Measurements from ENCODE around the gene MROH2A. TPM values are rescaled to one million over a fixed set of nuclear protein-coding genes. Genes with fewer than 3 reads are reported as not detected.
A peak's percentile ranks its signal among the peaks of the same experiment; 100 is the strongest.

The MROH2A gene
- total RNA-seq, 1 donor from 2014 or later, result not detected

DNA sequence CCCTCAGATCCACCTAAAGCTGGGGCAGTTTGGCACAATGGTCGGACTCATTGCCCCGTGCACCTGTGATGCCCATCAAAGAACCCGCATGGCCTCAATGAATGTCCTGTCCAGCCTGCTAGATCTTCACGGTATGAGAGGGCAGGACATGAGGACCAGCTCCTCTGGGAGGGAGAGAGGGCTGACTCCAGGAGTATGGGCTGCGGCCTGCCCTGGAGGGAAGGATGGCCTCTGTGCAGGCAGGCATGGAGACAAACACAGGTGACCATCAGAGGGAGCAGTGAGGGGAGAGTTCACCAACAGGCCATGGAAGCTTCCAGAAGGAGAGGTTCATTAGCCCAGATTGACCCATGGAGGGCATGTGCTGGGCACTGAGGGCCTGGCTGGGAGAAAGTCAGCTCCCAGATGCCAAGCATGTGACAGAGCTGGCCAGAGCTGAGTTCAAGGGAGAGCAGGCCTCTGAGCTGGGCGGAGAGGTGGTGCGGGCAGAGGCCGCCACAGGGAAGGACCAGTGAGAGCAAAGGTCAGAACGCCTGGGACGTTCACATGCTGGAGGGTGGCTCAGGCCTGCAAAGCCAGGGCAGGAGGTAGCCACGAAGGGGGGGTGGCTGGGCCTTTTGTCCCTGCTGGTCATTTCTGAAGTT lies 40.0 kb downstream of the MROH2A start:
- DNase-seq (ENCODE audit: low read depth in 2 of 2), result no peak

DNA sequence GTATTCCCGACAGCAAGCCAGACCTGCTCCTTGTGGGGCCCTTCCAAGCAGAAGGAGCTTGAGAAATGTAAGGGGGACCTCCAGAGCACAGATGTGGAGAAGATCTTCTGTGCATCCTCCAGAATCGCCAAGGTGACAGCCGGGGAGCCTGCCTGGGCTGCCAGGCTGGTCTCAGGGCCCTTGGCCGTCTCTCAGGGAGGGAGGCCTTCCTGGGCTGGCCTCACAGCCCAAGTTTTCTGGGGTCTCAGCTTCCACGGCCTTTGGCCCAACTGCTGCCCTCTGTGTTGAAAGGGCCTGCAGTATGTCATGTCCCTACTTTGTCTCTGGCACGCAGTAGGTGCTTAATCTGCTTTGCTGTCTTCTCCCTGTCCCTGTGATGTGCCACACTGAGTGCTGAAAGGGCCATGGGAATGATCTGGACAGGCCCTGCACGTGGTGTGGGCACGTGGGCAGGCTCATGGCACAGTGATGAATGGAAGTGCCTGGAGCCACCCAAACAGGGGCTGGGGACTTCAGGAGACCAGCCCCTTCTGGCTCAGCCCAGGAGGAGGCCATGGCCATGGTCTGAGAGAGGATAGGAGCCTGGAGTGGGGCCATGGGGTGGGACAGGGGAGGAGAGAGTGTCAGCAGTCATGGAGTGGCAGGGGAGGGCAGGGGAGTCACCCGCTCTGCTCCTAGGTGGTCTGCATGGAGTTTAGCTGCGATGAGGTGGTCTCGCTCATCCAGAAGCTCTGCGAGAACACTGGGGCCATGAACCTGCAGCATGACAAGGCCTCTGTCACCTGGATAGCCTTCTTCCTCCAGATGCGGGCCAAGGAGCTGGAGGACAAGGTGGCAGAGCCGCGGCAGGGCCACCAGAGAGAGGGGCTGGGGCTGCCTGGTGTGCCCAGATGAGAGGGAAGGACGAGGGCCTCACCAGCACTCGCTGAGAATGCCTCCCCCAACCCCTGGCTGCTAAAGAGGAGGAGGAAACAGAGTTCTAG lies 40.8 kb downstream of the MROH2A start:
- no peak for DNase-seq (ENCODE audit: low read depth in 2 of 2)

DNA sequence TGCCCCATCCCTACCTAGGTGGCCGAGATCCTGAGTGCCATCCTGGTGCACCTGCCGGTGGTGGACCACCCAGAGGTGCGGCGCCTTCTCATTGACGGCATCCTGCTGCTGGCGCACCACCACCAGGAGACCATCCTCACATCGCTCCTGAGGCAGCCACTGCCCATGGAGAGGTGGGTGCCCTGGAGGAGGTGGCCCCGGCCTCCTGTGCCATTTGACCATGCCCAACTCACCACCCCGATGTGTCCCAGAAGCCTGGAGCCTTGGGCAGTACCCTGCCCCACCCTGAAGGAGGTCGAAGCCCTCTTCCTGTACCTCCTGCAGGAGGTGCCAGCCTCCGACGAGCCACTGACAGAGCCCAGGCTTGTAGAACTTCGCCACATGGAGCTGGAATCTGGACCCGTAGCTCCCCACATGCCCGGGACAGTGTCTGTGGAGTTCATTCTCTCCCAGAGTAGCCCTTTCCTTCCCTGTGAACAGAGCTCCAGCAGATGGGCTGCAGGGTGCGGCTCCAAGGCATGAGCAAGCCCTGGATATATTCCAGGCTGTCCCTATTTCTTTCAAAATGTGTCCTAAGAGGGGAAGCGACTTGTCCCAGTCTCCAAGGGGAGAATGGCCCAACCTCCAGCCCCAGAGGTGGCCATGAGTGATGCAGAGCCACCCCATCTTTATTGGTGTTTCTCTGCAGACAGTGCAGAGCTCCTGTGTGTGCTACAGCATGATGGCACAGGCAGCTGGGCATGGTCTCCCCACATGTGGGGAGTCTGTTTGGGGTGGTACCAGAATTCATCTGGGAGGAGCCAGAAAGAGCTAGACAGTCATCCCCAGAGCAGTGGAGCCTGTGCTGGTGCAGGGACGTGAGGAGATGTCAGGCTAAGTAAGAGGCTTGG lies 42.0 kb downstream of the MROH2A start:
- DNase-seq (ENCODE audit: low read depth in 2 of 2), result no peak

DNA sequence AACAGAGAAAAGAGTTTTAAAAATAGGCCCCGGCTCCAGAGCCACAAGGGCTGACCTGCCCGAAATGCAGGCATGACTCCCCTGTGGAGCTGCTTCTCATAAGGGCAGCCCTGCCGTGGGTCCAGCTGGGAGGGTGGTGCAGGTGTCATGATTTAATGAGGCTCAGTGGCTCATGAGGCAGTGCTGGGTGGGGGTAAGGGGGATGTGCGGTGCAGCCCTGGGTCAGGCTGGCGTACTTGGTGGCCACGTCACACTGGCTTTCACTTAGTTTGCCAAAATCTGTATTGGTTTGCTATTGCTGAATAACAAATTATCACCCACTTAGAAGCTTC lies 42.6 kb downstream of the MROH2A start:
- DNase-seq (ENCODE audit: low read depth in 2 of 2), result no peak

DNA sequence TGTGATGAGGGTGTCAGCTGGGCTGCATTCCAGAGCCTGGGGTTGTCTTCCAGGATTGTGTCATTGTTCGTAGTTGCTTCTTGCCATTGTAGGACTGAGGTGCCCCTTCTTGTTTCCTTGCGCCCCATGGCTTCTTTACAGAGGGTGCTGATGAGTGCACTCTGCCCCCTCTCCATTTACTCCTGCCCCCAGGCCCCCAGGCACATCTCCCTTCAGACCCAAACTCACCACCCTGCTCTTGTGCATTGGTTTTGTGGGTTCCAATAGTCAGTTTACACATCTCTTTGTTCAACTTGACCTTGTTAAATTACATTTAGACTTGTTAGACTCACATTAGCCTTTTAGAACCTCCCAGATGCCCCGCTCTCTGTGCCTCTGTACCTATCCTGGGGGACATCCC lies 43.1 kb downstream of the MROH2A start:
- DNase-seq (ENCODE audit: low read depth in 2 of 2), result no peak

DNA sequence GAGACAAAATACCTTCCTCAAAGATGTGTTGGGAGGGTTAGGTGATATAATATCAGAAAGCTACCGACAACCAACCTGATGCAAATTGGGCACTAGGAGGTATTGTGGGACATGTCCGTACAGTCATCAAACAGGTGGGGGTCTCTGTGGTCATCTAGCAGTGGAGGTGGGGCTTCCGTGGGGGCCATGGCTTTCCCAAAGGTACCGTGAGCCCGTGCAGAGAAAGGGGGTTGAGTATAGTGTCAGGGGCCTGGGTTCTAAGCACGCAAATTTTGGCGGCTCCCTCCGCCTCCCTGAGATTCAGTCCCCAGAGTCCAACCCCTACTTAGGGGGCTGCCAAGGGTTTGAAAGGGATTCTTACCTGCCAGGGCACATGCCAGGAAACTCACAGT lies 43.6 kb downstream of the MROH2A start:
- DNase-seq (ENCODE audit: low read depth in 2 of 2), result no peak

DNA sequence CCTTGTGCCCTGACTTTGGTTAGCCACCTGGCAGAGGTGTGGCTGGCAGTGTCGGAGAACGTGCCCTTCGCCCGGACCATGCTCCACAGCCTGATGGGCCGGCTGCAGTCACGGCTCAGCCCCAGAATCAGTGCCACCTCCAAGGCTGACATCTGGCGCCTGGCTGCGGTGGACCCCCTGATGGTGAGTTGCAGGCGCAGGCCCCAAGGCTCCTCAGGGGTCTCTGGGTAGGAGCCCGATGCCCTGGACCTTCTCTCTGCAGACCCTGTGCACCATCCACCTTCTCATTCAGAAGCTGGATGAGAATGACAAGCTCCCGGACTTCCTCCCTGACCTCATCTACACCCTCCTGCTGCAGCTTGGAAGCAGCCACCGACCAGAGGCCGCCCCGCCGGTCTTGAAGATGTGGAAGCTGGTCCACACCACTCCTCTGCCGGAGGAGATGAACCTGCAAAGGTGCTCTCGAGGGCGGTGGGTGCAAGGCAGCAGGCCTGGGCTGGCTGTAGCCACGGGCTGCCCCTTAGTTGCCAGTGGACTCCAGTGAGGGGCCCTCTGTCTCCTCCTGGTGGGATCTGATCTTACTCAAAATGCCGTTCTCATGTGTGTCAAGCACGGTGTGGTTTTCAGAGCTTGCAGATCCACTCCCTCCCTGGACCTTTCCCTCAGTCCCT lies 44.1 kb downstream of the MROH2A start:
- DNase-seq (ENCODE audit: low read depth in 2 of 2), result no peak

DNA sequence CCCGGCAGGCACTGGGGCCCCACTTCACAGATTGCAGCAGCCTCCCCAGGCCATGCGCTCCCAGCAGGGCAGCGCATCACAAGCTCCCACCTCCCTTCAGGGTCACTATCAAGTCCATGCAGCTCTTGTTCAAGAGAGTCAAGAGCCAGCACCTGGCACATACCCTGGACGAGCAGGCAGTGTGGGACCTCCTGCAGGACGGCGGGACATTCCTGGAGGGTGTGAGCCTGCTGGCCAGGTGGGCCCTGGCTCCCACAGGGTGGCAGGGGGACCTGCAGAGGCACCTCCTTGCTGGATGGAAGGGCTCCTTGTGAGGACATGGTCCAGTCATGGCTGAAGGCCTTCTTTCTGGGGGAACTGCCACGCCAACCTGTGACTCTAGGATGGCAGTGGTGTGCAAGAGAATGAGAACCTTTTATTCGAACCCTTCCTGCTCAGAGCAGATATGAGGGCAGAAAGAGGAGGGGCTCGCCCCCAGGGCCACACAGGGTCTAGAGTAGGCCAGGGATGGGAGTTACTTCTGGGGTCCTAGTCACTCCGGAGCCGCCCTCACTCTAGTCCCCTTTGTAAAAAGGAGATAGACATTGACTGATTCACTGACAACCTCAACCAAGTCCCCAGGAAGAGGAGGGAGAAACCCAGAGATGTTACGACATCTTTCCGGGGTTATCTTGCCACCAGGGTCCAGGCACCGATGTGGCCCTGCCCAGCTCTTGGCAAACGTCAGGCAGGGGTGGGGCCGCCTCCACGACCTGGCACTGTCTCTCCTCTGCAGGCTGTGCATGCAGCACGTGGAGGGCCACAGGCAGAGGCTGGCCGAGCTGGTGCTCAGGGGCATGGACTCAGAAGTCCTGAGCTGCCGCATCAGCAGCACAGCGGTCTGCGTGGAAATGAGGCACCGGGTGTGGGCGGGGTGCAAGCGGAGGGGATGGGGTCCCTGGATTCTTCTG lies 44.9 kb downstream of the MROH2A start:
- no peak for DNase-seq (ENCODE audit: low read depth in 2 of 2)

DNA sequence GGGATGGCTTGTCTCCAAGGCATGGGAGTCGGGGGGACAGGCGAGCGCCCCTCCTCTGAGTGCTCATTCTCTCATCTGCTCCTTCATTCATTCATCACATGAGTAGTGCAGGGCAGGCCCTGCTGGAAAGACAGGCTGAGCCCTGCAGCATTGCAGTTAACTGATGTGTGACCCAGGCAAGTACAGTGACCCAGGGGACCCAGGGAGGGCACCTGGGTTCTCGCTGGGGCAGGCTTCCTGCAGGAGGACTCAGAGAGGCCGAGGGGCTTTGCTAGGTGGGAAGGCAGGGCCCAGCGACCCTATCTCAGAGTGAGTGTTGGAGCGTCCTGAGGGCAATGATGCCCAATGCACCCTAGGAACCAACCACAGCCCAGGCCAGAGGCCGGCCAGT lies 45.6 kb downstream of the MROH2A start:
- no peak for DNase-seq (ENCODE audit: low read depth in 2 of 2)

DNA sequence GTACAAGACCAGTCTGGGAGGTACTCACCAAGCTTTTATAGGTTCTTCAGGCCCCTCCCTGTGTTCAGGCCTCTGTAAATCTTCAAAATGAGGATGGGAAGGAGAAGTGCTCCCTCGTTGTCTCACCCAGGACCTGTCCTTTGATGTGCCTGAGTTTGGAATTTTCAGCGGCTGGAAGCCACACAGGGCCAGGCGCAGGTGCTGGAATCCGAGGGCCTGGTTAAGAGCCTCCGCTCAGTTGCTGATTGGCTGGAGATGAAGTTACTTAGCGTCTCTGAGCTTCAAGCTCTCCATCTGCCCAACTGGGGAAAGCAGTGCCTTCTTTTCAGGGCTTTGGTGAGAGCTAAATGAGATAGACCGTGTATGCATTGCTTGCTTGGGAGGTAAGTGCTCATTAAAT lies 46.2 kb downstream of the MROH2A start:
- no peak for DNase-seq (ENCODE audit: low read depth in 2 of 2)

DNA sequence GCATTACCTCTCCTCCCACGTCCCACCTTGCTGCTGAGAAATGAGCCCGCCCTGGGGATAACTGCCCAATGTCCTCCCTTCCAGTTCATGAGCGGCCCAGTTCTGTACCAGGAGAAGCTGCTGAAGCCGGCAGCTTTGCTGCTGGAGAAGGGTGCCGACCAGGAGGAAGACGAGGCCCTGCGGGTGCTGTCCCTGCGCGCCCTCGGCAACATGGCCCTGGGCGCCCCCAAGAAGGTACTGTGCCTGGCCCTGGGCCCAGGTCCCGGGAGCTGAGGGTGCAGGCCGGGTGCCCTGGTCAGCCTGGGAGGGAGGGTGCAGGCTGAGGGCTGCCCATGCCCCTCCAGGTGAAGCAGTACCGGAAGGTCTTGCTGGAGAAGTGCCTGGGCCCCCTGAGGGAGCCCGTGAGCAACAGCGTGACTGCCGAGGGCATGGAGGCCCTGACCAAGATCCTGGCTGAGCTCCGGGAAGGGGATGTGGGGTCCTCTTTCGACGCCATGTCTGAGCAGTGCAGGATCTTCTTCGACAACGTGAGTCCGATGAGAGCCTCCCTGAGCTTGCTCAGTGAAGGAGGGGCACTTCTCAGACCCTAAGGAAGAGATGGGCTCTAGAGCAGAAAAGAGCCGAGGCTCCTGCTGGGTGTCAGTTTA lies 50.5 kb downstream of the MROH2A start:
- DNase-seq (ENCODE audit: low read depth in 2 of 2), result no peak

DNA sequence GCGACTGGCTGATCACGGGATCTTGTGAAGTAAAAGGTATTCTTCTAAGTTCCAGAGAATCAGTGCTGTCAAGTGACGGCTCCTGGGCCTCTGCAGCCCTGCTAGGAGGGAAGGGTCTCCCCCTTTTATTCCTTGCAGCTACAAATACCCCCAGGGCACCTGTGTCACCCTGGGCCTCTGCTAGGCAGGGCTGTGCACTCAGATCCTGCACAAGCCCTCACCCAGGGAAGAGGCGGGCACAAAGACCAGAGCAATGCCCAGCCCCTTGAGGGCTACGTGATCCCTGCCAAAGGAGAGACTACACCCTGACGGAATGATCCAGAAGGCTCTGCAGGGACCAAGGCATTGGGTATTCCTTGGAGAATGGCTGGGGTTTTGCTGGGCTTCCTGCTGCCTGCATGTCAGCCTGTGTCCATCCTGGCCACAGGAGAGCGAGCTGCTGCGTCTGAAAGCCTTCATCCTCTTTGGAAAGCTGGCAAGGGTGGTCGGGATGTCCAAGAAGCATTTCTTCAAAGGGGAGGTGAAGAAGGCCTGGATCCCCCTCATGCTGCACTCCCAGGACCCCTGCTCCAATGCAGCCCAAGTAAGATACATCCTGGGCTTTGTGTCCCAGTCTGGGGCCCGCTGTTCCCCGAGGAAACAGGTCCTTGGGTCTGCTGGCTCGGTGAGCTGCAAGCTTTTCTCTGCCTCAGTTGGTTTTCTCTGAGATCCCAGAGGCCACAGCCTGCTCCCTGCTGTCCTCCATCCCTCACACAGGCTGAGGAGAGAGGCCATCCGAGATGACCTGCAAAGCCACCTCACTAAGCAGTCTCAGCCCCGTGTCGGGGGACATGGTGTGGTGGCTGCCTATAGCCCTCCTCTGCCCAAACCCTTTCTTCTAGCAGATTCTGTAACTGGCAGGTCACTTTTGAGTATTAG lies 51.3 kb downstream of the MROH2A start:
- no peak for DNase-seq (ENCODE audit: low read depth in 2 of 2)

DNA sequence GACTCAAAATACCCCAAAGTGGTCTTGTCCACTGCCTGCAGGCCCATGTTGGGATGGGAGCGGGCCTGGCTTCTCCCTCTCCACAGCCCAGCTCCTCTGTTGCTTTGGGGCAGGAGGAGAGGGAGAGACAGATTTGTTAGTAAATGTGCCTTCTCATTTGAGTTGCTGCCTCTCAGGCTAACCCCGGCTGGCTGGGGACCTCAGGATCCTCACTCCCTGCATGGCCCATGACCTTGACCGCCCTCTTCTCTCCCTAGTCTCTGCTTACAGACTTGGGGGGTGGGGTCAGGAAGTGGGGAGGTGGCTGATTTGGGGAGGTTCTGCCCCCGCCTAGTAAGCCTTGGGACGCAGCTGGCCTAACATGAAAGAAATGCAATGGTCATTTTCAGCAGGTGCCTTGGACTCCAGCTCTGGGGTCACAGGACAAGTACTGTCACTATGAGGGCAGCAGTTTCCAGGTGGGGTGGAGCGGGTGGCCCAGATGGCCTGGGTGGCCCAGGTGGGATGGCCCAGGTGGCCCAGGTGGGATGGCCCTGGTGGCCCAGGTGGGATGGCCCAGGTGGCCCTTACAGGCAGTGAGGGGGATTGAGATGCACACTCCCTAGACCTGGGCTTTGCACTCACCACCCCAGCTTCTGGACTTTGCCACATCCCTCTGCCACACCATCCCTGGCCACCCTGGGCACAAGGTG lies 52.1 kb downstream of the MROH2A start:
- no peak for DNase-seq (ENCODE audit: low read depth in 2 of 2)

DNA sequence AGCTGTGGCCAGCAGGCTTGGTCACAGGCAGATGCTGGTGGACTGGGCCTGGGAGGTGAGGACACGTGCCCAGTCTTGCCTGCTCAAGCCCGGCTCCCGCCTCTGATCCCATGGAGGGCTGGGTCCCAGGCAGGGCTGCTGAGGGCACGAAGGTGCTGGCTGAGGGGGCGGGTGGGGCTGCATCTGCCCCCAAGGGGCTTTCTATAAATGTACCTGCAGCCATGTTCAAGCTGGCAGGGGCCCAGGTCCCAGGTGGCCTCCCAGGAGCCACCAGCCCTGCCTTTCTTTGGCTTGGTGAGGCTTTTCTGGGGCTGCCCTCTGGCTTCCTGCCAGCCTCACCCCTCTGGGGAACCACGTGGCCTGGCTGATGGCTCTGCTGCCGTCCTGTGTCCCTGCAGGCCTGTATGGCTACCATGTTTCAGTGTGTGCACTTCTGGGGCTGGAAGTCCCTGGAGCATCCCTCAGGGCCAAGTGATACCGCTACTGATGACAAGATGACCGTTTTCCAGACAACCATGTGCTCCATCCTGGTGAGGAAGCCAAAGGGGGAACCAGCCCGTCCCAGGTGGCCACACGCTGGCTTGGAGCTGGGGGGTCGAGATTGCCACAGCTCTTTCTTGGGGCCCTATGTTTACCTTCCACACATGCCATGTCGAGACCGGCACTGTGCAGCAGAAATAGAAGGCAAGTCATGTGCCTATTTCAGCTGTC lies 53.0 kb downstream of the MROH2A start:
- no peak for DNase-seq (ENCODE audit: low read depth in 2 of 2)

DNA sequence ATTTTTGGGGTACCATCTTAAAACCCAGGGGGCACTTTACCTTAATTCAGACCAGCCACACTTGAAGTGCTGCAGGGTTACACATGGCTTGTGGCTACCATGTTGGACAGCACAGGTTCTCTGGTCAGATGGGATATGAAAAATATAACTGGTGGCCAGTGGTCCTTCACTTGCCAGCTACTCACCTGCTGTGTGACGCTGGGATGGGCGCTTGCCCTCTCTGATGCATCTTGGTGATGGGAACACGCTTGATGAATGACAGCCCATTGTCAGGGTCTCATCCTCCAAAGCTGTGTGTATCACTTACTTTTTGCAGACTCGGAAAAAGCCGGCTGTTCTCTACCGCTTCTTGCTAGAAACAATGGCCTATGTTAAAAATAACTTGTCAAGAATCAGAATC lies 53.7 kb downstream of the MROH2A start:
- no peak for DNase-seq (ENCODE audit: low read depth in 2 of 2)

DNA sequence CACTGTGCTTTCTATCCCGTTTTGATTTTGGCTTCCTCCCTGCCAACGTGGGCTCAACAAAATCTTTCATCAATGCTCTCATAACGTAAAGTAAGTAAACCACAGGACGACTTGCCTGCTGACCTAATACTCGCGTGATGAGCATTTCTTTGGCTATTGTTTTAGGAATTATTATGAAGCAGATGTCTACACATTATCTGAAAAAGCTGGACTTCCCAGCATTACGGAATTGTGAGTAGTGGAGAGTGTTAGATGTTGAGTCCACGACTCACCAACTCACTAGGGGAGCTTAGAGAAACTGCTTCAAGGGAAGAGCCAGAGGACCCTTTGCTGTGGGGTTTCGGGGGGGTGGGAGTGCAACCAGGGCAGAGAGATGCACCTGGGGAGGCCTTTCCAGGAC lies 54.3 kb downstream of the MROH2A start:
- DNase-seq (ENCODE audit: low read depth in 2 of 2), result no peak

DNA sequence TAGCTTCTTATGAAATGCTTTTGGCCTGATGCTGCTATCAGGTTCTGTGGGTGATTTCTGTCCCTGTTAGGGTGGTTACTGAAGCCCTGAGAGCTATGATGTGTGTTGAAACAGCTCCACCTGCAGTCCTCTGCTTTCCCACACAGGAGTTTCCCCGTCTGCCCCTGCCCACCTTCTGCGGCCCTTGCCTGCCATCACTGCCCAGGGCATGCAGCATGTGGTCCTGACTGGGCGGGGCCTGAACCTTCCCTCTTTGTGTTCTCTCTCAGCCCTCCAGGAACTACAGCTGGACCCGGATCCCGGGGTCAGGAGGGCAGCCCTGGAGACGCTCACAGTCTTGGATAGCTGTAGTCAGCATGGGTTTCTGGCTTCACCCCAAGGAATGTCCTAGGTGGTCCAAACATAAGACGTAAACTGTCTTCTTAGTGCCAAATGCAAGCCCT lies 54.8 kb downstream of the MROH2A start:
- peak; percentile 33 to 50 for DNase-seq (ENCODE audit: low read depth in 2 of 2)
